ENCODE results near the gene MAP7D3.

Gene MAP7D3

GRCh38 chrX:136203951-136204350 lies 47.2 kb downstream of the MAP7D3 start:
- DNase-seq: no peak

- DNase-seq: no peak
Measured at GRCh38 chrX:136203438-136203837, 47.8 kb downstream of the MAP7D3 start.

- DNase-seq: peak; percentile 42
Measured at GRCh38 chrX:136202889-136203288, 48.3 kb downstream of the MAP7D3 start.

- DNase-seq: no peak
Measured at GRCh38 chrX:136201601-136202000, 49.6 kb downstream of the MAP7D3 start.

GRCh38 chrX:136200466-136200865 lies 50.7 kb downstream of the MAP7D3 start:
- peak; percentile 61 for DNase-seq

DNA sequence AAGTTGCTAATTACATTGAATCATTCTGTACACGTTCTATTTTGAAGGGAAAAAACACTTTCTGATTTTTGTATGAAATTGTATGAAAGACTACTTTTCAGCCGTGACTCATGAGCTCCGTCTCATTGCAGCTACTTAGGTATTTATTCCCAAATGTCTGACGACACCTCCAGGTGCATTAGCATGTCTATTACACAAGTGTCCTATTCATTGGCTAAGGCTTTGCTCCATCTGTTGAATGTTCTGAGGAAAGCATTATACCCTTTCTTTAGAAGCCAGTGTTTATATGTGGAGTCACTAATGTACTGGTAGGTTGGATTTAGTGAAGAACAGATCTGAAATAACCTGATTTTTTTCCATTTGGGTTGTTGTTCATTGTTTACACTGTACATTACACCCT lies 51.8 kb downstream of the MAP7D3 start:
- DNase-seq: no peak

GRCh38 chrX:136198678-136199243 lies 52.4 kb downstream of the MAP7D3 start:
- no peak for DNase-seq

DNA sequence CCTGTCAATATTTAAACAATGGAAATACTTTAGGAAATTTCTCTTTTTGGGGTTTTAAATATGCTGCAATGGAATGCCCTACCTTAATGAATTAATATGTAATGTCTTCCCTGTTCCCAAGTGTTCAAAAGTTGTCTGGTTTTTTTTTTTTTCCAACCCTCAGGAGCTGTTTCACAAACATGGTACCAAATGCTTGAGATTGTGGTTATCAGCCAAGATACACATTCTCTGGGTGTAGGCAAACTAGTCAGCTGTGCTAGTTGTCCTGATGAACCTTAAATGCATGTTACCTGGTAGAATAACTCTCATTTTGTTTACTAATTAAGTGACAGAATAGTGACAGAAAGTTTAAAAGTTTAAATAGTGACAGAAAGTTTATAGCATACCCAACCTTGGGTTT lies 53.2 kb downstream of the MAP7D3 start:
- no peak for DNase-seq

GRCh38 chrX:136196691-136197155 lies 54.5 kb downstream of the MAP7D3 start:
- DNase-seq: peak; percentile 72

- no peak for DNase-seq
Measured at GRCh38 chrX:136195247-136195646, 56.0 kb downstream of the MAP7D3 start.

DNA sequence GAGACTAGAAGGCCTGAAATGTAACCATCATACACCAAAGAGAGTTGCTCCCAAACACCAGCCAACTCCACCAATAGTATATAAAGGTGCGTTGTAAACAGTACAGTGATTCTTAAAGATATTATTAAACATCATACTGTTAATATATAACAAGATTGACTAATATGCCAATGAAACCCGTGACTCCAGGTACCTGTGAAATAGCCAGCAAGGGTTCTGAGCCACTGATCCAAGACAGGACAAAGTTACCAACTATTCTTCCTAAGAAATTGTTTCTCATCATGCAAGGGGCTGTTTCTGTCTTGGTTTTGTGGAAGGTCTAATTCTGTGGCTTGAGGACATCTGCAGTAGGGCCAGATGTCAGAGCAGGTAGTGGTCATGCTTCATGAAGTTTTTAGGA lies 56.7 kb downstream of the MAP7D3 start:
- DNase-seq: no peak

DNA sequence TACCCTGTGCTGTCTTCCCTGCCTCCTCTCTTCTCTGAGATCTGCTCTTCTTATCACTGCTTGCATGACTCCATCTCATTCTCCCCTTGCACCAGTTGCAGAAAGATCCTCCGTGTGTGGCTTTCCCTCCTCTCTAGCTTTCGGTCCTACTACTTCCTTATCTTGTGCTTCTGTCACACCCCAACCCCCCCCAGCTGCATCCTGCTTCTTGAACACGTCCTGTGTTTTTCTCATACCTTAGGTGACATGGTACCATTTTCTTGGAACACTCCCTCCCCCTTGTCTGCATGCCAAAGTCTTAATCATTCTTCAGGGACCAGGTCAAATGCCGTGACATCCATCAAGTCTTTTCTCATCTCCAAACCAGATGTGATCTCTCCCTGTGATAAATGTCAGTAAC lies 57.4 kb downstream of the MAP7D3 start:
- no peak for DNase-seq

DNA sequence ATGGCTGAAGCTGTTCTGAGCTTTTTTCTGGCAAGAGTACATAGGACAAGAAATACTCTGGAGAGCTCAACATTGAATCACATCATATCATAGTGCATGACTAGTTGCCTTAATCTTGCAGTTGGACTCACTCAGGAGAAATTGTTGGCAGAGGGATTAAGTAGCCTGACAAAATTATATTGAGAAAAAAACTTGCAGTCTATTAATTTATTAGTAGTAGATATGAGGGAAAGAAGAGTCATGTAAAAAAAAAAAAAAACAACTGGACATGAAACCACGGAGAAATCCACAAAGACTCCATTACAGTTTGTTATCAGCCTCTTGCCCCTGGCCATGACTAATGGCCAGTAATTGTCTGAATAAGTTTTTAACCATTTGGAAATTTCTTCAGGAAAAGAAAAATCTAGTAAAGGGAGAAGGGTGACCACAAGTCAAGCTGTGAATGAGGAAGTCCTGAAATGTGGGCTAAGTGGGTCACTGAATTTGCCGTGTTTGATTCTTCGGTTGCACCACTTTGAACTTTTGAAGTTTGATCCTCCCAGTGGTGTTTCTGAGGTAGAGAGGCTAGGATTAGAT lies 58.3 kb downstream of the MAP7D3 start:
- peak; percentile 81 for DNase-seq

DNA sequence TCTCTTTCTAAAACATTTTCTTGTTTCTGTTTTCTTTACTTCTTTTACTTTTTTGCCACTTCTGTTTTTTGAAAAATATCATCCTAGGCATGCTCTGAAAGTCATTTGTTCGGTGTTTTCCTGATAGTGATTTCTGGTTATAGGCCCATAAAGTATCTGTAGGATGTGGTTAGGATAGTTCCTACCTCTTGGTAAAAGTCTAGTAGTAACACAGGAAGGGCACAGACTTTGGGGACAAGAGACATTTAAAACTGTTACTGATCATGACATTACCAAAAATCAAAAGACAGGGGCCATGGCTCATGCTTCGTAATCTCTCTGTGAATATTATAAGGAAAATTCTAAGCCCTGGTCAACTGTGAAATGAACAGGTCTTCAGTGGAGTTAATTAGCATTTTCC lies 59.1 kb downstream of the MAP7D3 start:
- DNase-seq: no peak

DNA sequence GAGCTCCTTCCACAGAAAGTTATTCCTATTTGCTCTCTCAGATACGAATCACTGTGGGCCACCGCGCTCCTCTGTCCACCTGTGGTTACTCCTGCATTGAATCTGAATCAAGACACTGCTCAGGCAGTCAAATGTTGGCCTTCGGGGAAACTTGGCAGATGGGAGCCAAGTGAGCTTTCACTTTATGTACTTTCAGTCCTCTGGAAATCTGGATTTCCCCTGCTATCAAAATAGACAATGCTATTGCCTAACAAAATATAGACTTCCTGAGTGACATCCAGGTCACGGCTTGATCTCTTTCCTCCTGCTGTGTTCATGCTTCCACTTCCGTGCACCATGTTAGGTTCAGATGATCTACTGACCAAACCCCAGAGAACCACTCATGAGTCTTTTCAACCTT lies 60.0 kb downstream of the MAP7D3 start:
- no peak for DNase-seq

GRCh38 chrX:136190038-136190713 lies 61.0 kb downstream of the MAP7D3 start:
- no peak for DNase-seq

DNA sequence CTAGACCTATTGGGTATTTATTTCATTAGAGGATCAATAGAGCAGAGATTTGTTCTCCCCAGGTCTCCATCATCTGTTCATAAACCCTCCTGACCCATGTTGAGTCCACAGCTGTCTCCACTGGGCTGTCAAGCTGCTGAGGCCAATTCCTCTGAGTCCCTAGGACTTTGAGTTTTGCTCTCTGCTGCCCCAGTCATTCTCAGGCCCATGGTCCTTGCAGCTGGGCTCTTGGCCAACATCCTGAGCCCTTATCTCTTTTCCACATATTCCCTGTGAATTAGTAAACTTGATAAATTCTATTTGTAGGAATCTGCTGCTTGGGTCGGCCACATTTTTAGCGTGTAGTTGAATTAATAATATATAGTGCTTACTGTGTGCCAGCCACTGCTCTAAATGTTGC lies 62.0 kb downstream of the MAP7D3 start:
- no peak for DNase-seq

GRCh38 chrX:136186023-136186413 lies 65.2 kb downstream of the MAP7D3 start:
- no peak for DNase-seq

- DNase-seq: peak; percentile 27
Measured at GRCh38 chrX:136185401-136186022, 65.7 kb downstream of the MAP7D3 start.

DNA sequence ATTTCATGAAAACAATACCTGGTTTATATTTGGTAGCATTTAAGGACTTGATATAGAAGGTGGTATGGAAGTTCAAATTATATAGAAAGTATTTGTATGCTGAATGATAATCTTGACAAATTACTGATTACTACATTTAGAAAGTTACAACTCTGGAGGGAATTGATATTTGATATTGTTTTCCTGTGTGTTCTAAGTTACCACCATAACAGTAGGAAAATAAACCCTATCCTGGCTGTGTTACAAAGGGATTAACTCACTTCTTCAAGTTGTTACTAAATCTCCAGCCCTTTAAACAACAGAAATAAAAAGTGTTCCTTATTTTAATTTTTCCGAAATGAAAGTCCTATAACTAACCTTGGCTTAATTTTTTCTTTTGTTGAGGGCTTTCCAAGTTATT lies 67.3 kb downstream of the MAP7D3 start:
- no peak for DNase-seq

DNA sequence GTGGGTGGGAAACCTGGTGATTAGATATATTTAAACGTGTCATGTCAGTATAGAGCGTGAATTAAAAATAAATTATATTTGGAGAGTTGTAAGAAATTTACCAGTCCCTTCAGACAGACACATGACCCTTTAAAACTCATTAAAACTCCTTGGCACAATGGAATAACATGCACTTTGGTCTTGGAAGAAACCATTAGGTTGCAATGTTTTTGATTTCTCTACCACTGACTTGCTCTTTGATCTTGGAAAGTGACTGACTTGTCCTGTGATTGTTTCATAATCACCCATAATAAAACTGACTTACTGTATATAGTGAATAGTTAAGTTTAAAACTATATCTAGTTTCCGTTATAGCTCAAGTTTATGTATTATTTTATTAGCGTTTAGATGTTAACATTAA lies 68.0 kb downstream of the MAP7D3 start:
- no peak for DNase-seq

GRCh38 chrX:136182414-136182813 lies 68.8 kb downstream of the MAP7D3 start:
- DNase-seq: no peak

DNA sequence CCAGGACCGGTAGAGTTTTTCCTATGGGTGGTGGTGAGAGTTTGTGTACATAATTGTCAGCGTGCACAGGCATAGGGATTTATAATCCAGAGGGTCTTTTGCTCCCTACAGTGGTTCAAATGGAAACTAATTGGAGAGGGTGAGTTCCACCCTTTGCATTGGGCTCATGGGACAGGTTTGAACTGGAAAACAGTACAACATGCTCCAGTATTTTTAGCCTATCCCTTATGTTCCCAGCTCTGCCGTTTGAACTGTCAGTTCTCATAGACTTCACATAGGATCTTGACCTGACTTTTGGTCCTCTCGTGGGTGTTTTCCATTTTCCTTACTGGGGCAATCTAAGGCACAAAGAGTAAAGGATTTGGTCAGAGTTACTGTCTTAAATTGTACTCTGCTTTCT lies 72.1 kb downstream of the MAP7D3 start:
- DNase-seq: no peak

DNA sequence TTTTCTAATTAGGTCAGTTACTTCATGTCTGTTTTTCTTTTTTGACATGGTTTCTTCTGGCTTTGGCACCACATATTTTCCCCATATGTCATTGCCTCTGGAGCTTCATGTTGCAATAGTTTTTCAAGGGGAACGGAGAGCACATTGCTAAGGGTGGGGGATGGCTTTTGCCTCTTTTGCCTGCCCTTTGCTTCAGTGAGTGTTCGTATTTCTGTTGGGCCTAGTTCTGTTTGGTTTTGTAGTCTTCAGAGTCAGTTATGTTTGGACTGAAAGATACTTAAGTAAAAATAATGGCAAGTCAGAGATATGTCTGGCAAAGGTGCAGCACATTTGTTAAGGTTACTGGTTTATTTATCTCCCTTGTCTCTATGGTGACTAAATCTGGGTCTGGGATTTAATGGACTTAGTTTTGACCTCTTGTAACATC lies 74.8 kb downstream of the MAP7D3 start:
- DNase-seq: peak; percentile 90

All from fibroblast of upper back skin (primary cell).